Right lobe of liver (tissue), 6 donors: ENCODE data around the gene ACP7. TPM values are rescaled to one million over a fixed set of nuclear protein-coding genes. Genes with fewer than 3 reads are reported as not detected.
A peak's percentile ranks its signal among the peaks of the same experiment; 100 is the strongest.
"Not testable (repeated sequence)": the region's sequence is repeated elsewhere in the genome, so short reads cannot be mapped to it uniquely, and the experiment has no call there.

ENCODE experiments used
- ATAC-seq, 4 donors: fragments of 200-7000 bp; cut with Tn5 transposase; one replicate each; pipeline ENCODE4 v1.9.1; 2020; ENCODE audit warnings: mild to moderate bottlenecking in 4 of 4, moderate library complexity in 4 of 4
- DNase-seq, 3 donors: peaks; one replicate each; pipeline ENCODE4 v3.0.0-alpha.2; 2020
- H3K27ac ChIP-seq, 3 donors: fragments of 200-600 bp; one replicate each; pipeline ENCODE4 v1.8.0; 2022
- H3K27me3 ChIP-seq, 2 donors: fragments of 200-600 bp; one replicate each; pipeline ENCODE4 v1.8.0; 2022
- H3K36me3 ChIP-seq, 4 donors: fragments of 200-600 bp; sonication (generic) in 1 of 4; one replicate each; pipeline versions ENCODE4 v1.5.1 to v1.8.0; 2017 to 2022; ENCODE audit warnings: control low read depth in 1 of 4
- H3K4me1 ChIP-seq, 4 donors: fragments of 200-600 bp; sonication (generic) in 1 of 4; one replicate each; pipeline versions ENCODE4 v1.5.1 to v1.8.0; 2017 to 2022; ENCODE audit warnings: control low read depth in 1 of 4
- H3K4me3 ChIP-seq, 3 donors: fragments of 200-600 bp; one replicate each; pipeline ENCODE4 v1.8.0; 2022
- H3K9me3 ChIP-seq, 4 donors: fragments of 200-600 bp; sonication (generic) in 1 of 4; one replicate each; pipeline versions ENCODE4 v1.5.1 to v1.8.0; 2017 to 2022; ENCODE audit warnings: control low read depth in 1 of 4
- CTCF ChIP-seq, 4 donors: fragments of 200-600 bp in 3 of 4; fragments of 450-650 bp in 1 of 4; IDR thresholded peaks; one replicate each; pipeline versions ENCODE4 v1.5.1 to v1.8.0; 2016 to 2022; ENCODE audit warnings: antibody characterized with exemption in 4 of 4, mild to moderate bottlenecking in 2 of 4
- POLR2A ChIP-seq: fragments of 450-650 bp; IDR thresholded peaks from one replicate; pipeline ENCODE4 v1.6.1; 2017; ENCODE audit warnings: antibody characterized with exemption, mild to moderate bottlenecking
- WGBS: methylation state at CpG from one replicate; pipeline ENCODE4 v1.1.6; 2018; ENCODE audit warnings: low coverage, low lambda C conversion rate; ENCODE audit not compliant: insufficient coverage; ENCODE audit errors: missing lambda C conversion rate; 5-methylcytosine and 5-hydroxymethylcytosine counted together
- intact Hi-C, 2 donors: fragments of 100-400 bp; cut with DNase I; formaldehyde crosslinking; loops; one replicate each; pipeline versions ENCODE4 v1.11.2 to v1.14.1; 2022
- total RNA-seq, 6 experiments: library from RNA; depleted of rRNA in 2 of 6; stranded (reverse); fragments of >200 nt in 2 of 6; fragmentation: NEBNext Ultra II Directional in 3 of 6; extraction: Animal tissue kit (Norgen Biotek cat#: 25700) in 3 of 6; gene quantifications; one replicate each; pipeline versions ENCODE4 v1.1.0 to v1.2.4, GENCODE V29; 2016 to 2023
- donor health status: DM: no; HTN: yes; CAD: no.
- donor health status: DM: no; HTN: no; CAD: no.
- donor health status: DM: no; HTN: no; CAD: no.
- donor health status: DM: no; HTN: yes; CAD: no.
- donor health status: DM: no; HTN: yes; CAD: no.

Gene ACP7
- total RNA-seq, 6 experiments from 2014 or later, result not detected

GRCh38 chr19:39139971-39140453, 55.8 kb downstream of the ACP7 start:
- no peaks in the 10 kb centered on the region for H3K9me3 ChIP-seq
- H3K4me3 ChIP-seq, result no peak overlapping the region
- DNase-seq, result peak in 1 of 3 donors; percentile 43
- peaks cover 0 to 16% (median 6%) of the 10 kb centered on the region in 4 donors for H3K4me1 ChIP-seq
- H3K36me3 ChIP-seq, result no peaks in the 10 kb centered on the region
- intact Hi-C loops, result loop anchor here (10.0 kb wide), 1 partner anchor 45 kb away; no protein-coding TSS in a partner anchor
- H3K27ac ChIP-seq, result no peak overlapping the region
- TF ChIP-seq CTCF (IDR thresholded peaks at IDR 0.05) (no peak), POLR2A (no peak)
- WGBS, result 17% methylated on average over 1 of the region's 7 CpGs
- H3K27me3 ChIP-seq, result no peaks in the 10 kb centered on the region
- no peak for ATAC-seq

GRCh38 chr19:39140594-39140993, 56.4 kb downstream of the ACP7 start:
- Histone ChIP-seq H3K27me3 (no peaks in the 10 kb centered on the region), H3K27ac (no peak overlapping the region), H3K36me3 (no peaks in the 10 kb centered on the region), H3K4me1 (peaks cover 0 to 19% (median 6%) of the 10 kb centered on the region in 4 donors), H3K4me3 (no peak overlapping the region), H3K9me3 (no peaks in the 10 kb centered on the region)
- DNase-seq (no peak), ATAC-seq (no peak)
- TF ChIP-seq POLR2A (no peak), CTCF (IDR thresholded peaks at IDR 0.05) (no peak)
- intact Hi-C loops, result no loop called here
- WGBS, result 100% methylated on average over 3 of the region's 5 CpGs

GRCh38 chr19:39141929-39142328, 57.8 kb downstream of the ACP7 start:
- DNase-seq (no peak), ATAC-seq (no peak)
- TF ChIP-seq POLR2A, result no peak
- TF ChIP-seq CTCF (IDR thresholded peaks at IDR 0.05), result no peak
- Histone ChIP-seq H3K36me3 (no peaks in the 10 kb centered on the region), H3K27me3 (no peaks in the 10 kb centered on the region), H3K4me3 (no peak overlapping the region), H3K4me1 (peaks cover 0 to 19% (median 6%) of the 10 kb centered on the region in 4 donors), H3K27ac (no peak overlapping the region), H3K9me3 (no peaks in the 10 kb centered on the region)
- 48% methylated on average over 5 of the region's 11 CpGs for WGBS
- intact Hi-C loops, result no loop called here

- H3K27ac ChIP-seq, result no peak overlapping the region
- intact Hi-C loops, result no loop called here
These were observed 58.5 kb downstream of the ACP7 start for GRCh38 chr19:39142630-39143029.

GRCh38 chr19:39143757-39144289, 59.7 kb downstream of the ACP7 start:
- H3K4me1 ChIP-seq, result peaks cover 0 to 19% (median 6%) of the 10 kb centered on the region in 4 donors
- H3K4me3 ChIP-seq, H3K36me3 ChIP-seq, H3K9me3 ChIP-seq, H3K27ac ChIP-seq, DNase-seq, intact Hi-C loops, H3K27me3 ChIP-seq: not testable (repeated sequence)
- 63% methylated on average over 5 of the region's 5 CpGs for WGBS
- peak in 2 of 4 donors; percentile 17 to 29 for ATAC-seq

More at GRCh38 chr19:39142630-39143029, 58.5 kb downstream of the ACP7 start:
- no peaks in the 10 kb centered on the region for H3K36me3 ChIP-seq
- H3K4me3 ChIP-seq, result no peak overlapping the region
- WGBS, result 49% methylated on average over 2 of the region's 5 CpGs
- no peaks in the 10 kb centered on the region for H3K27me3 ChIP-seq
- H3K4me1 ChIP-seq, result peaks cover 0 to 19% (median 6%) of the 10 kb centered on the region in 4 donors
- H3K9me3 ChIP-seq, result no peaks in the 10 kb centered on the region
- DNase-seq (peak in 1 of 3 donors; percentile 33), ATAC-seq (no peak)
- TF ChIP-seq POLR2A (no peak), CTCF (IDR thresholded peaks at IDR 0.05) (no peak)
